CD4-positive, alpha-beta T cell treated with Interleukin-4 for 1 hour (primary cell): ENCODE data around the gene RUFY1.
A peak's percentile ranks its signal among the peaks of the same experiment; 100 is the strongest.
"Not testable (repeated sequence)": the region's sequence is repeated elsewhere in the genome, so short reads cannot be mapped to it uniquely, and the experiment has no call there.

ENCODE experiments used
- DNase-seq, 2 donors: peaks; one replicate each; pipeline ENCODE4 v3.0.0-alpha.2; 2020 to 2022

Gene RUFY1

DNA sequence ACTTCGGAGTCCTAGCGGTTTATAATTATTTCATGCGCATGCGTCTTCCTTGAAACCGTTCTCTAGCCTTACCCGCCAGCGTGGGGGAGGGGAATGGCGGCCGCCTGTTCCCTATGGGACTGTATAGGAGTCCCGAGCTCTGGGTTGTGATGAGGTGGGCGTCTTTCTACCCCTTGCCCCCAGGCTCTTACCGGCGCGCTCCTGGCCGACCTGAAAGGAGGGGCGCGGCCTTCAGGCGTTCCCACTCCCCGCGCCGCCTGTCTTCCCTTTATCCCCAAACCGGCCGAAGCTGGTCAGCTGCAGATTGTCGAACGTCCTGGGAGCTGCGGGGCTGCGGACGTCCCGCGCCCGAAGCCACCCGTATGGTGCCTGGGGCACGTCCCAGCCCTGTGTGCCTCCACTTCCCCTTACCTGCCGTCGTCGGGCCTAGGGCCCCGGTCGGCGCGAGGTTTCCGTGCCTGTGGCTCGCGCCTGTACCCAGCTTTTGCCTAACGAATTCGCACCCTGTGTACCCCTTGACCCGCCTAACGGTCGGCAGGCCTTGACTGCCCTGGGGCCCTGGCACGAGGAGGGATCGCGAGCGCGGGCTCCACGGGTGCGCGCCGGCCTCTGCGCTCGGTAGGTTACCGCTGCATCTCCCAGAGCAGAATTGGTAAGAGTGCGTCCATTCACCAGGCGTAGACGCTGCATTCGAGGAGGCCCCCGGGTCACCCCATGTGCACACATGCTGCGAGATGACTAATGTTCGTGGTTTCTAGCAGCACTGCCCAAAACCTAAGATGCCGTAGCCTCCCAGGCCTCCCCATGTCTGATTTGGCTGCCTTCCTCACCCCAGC lies 73.8 kb downstream of the RUFY1 start:
- DNase-seq = peak; percentile 50 to 53

GRCh38 chr5:179624841-179625271 lies 74.5 kb downstream of the RUFY1 start:
- no peak for DNase-seq

DNA sequence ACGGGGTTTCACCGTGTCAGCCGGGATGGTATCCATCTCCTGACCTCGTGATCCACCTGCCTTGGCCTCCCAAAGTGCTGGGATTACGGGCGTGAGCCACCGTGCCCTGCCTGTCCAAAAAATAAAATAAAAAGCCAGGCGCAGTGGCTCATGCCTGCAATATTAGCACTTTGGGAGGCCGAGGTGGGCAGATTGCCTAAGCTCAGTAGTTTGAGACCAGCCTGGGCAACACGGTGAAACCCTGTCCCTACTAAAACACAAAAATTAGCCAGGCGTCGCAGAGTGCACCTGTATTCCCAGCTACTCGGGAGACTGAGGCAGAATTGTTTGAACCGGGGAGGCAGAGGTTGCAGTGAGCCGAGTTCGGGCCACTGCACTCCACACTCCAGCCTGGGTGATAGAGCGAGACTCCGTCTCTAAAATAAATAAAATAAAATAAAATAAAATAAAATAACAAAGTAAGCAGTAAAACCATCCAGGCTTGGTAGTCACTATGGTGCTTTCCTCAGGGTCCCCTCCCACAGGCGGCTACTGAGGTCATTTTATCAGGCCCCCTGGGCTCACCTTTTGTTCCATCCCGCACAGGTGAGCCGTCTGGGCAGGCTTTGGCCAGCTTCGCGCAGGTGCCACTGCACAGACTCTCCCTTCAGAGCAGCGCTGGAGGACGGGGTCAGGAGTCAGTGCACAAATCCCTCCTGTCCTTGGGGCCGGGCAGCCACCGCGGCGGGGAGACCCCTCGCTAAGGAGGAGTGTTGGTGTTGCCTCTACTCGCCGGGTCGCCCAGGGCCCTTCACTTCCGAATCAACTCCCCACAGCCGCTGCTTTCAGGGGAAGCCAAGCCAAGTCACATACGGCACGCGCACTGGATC lies 83.4 kb downstream of the RUFY1 start:
- not testable (repeated sequence) for DNase-seq

DNA sequence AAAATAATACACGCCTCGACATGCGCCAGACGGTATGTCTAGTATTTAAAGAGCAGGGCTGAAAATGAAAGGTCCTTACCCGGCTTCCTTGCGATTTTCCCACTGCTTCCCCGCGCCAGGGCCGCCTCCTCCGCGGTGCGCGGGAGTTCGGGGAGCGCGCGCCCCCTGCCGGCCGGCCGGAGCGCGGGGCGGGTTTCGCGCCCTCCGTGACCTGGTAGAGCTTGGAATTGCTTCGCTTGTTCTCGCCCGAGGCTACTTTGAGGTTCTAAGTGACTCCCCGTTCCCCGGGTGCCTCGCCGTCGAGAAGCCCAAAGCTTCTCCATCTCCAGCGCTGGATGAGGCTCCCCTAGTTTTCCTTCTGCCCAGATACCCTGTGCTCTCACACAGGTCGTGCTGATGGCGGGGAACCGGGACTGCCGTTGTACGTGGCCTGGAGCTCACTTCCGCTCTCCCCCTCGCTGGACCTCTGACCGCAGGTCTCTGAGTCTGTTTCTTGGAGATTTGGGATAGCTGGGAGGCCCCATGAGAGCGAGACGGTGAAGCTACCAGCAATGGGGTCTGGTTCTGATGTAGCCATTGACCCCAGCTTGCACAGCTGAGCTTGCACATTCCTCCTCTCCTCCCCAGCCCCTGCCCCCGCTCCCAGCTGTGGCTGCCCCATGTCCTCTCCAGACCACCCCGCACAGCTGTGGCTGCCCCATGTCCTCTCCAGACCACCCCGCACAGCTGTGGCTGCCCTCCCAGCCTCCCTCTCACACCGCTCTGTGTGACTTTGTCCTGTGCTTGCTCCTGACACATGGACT lies 84.2 kb downstream of the RUFY1 start:
- not testable (repeated sequence) for DNase-seq

DNA sequence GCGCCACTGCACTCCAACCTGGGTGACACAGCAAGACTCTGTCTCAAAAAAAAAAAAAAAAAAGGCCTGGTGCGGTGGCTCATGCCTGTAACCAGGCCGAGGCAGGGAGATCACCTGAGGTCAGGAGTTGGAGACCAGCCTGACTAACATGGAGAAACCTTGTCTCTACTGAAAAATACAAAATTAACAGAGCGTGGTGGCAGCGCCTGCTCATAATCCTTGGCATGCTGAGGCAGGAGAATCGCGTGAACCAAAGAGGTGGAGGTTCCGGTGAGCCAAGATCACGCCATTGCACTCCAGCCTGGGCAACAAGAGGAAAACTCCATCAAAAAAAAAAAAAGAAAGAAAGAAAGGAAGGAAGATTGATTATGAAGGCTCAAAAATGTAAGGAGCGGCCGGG lies 88.9 kb downstream of the RUFY1 start:
- not testable (repeated sequence) for DNase-seq

DNA sequence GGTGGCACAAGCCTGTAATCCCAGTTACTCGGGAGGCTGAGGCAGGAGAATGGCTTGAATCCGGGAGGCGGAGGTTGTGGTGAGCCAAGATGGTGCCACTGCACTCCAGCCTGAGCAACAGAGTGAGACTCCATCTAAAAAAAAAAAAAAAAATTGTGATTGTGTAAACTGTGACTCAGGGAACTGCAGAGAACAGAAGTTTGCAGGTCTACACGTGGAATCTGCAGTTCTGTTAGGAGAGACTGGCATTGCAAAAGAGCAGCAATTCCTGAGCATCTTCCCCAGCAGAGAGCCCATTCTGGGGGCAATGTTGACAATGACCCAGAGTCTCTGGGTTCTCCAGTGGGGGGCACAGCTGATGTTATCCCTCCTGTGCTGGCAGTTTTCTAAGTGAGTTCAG lies 91.4 kb downstream of the RUFY1 start:
- not testable (repeated sequence) for DNase-seq

GRCh38 chr5:179642626-179643025 lies 92.3 kb downstream of the RUFY1 start:
- DNase-seq = not testable (repeated sequence)

- DNase-seq = not testable (repeated sequence)
Measured at GRCh38 chr5:179643141-179643920, 93.0 kb downstream of the RUFY1 start.

- not testable (repeated sequence) for DNase-seq
Measured at GRCh38 chr5:179644766-179645165, 94.4 kb downstream of the RUFY1 start.

DNA sequence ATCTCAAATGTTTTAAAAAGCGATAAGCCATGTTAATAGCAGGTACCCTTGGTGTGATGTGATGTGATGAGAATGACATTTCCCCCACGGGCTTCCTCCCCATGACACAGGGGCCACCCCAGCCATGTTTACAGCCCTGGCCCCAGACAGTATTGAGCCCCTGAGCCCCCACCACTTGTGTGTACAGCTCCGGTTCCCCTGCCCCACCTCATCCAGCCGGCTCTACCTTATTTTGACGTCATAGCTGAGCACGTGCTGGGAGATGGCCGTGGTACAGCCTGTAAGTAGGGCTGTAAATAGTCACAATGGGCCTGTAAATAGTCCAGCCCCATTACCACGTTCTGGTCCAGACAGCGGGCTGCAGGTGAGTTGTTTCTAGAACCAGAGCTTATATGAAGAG lies 98.1 kb downstream of the RUFY1 start:
- DNase-seq = no peak

DNA sequence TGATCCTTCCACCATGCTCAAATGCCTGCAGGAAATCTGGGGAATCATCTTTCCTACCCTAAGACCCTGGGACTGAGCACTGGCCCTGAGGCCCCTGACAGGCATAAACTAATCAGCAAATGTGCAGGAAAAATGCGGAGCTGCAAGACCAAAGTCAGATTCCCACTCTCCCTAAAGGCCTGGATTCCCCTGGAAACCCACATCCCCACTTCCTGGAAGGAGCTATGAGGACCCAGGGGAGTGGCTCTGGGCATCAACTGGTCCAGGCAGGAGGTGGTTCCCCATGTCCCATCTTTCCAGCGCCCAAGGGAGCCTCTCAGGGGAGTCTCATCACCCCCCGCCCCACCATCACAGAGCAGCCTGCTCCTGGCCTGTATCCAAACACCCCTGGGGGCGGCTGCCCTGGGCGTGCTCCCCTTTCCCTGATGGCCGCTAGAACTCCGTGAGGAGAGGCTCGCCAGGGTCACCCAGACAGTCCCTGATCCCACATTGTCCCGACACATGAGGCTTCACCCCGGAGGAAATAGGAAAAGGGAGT lies 98.9 kb downstream of the RUFY1 start:
- not testable (repeated sequence) for DNase-seq

DNA sequence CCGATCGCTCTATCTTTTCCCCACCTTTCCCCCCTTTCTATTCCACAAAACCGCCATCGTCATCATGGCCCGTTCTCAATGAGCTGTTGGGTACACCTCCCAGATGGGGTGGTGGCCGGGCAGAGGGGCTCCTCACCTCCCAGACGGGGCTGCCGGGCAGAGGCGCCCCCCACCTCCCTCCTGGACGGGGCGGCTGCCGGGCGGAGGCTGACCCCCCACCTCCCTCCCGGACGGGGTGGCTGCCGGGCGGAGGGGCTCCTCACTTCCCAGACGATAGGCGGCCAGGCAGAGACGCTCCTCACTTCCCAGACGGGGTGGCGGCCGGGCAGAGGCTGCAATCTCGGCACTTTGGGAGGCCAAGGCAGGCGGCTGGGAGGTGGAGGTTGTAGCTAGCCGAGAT lies 99.9 kb downstream of the RUFY1 start:
- DNase-seq = not testable (repeated sequence)

DNA sequence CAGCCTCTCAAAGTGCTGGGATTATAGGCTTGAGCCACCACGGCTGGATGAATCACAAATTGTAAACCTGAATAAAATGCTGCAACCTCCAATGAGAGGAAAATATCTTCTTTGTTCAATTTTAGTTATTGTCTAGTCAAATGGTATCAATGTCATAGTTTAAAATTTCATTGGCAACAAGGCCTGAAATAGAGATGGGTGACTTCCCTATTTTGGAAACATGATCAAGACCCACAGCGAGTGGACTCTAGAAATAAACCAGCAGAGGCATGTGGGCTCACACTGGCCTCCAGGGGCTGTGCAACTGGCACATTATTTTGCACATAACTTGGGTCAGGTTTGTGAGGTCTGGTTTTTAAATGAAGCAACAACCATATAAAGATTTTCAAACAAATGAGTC lies 102.8 kb downstream of the RUFY1 start:
- not testable (repeated sequence) for DNase-seq

DNA sequence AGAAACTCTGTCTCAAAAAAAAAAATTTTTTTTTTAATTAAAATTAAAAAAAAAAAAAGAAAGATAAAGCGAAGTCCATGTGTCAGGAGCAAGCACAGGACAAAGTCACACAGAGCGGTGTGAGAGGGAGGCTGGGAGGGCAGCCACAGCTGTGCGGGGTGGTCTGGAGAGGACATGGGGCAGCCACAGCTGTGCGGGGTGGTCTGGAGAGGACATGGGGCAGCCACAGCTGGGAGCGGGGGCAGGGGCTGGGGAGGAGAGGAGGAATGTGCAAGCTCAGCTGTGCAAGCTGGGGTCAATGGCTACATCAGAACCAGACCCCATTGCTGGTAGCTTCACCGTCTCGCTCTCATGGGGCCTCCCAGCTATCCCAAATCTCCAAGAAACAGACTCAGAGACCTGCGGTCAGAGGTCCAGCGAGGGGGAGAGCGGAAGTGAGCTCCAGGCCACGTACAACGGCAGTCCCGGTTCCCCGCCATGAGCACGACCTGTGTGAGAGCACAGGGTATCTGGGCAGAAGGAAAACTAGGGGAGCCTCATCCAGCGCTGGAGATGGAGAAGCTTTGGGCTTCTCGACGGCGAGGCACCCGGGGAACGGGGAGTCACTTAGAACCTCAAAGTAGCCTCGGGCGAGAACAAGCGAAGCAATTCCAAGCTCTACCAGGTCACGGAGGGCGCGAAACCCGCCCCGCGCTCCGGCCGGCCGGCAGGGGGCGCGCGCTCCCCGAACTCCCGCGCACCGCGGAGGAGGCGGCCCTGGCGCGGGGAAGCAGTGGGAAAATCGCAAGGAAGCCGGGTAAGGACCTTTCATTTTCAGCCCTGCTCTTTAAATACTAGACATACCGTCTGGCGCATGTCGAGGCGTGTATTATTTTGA lies 107.2 kb downstream of the RUFY1 start:
- not testable (repeated sequence) for DNase-seq

GRCh38 chr5:179658179-179658856 lies 108.0 kb downstream of the RUFY1 start:
- not testable (repeated sequence) for DNase-seq
